ENCODE results near the gene SETD1A.
A peak's percentile ranks its signal among the peaks of the same experiment; 100 is the strongest.

The SETD1A gene

DNA sequence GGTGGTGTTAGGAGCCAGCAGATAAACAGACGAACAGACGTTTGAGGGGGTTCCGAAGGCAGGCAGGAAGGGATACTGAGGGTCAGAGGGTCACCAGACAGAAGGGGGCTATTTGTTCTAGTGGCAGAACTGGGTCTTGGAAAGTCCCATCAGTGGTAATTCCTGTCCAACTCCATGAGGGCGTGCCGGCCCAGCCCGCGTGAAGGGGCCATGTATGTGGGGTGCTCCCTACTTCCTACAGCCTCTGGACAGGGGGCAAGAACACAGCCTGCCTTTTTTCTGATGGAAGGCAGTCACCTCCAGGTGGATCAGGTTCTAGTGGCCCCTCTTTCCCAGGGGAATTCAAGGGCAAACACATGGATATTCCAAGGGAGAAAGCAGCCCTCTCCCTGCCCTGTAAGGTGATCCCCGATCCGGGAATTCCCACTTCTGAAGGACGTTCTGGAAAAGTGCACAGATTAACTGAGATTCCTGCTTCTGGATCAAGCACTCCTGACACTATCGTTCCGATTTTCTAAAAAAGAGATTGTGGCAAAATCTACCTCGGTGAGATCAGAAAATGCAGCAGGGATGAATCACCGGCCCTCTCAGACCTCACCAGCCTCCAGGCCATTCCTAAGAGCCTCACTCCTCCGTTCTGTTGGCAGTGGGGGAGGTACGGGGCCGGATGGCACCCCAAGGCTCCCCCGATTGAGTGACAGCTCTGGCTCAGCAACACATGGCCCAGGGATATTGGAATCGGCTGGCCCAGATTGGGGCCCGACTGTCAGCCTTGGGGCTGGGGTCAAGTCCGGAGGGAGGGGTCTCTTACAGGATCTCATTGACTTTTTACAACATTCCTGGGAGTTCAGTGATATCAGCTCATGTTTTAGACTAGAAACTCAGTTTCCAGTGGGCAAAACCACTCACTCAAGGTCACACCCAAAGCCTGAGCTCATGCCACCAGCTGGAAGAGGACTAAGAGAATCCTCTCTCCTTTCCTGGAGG lies 40.5 kb downstream of the SETD1A start:
- H3K27ac ChIP-seq (ENCODE audit: insufficient read depth, low read length, poor library complexity, severe bottlenecking), result no peak overlapping the region
- no peak for DNase-seq
- no peaks in the 10 kb centered on the region for H3K27me3 ChIP-seq (replicated peaks; ENCODE audit: control insufficient read depth, insufficient read depth, low read length, poor library complexity, severe bottlenecking)
- H3K9me3 ChIP-seq (ENCODE audit: control insufficient read depth, low read length), result no peaks in the 10 kb centered on the region
- H3K4me3 ChIP-seq (ENCODE audit: insufficient read depth, low read depth, low read length, poor library complexity, severe bottlenecking), result peak overlapping the region; percentile 52
- H3K4me1 ChIP-seq (ENCODE audit: control insufficient read depth, insufficient read depth, low read length, poor library complexity, severe bottlenecking), result peaks cover 6% of the 10 kb centered on the region
- no peaks in the 10 kb centered on the region for H3K36me3 ChIP-seq (ENCODE audit: control insufficient read depth, insufficient read depth, low read length)

DNA sequence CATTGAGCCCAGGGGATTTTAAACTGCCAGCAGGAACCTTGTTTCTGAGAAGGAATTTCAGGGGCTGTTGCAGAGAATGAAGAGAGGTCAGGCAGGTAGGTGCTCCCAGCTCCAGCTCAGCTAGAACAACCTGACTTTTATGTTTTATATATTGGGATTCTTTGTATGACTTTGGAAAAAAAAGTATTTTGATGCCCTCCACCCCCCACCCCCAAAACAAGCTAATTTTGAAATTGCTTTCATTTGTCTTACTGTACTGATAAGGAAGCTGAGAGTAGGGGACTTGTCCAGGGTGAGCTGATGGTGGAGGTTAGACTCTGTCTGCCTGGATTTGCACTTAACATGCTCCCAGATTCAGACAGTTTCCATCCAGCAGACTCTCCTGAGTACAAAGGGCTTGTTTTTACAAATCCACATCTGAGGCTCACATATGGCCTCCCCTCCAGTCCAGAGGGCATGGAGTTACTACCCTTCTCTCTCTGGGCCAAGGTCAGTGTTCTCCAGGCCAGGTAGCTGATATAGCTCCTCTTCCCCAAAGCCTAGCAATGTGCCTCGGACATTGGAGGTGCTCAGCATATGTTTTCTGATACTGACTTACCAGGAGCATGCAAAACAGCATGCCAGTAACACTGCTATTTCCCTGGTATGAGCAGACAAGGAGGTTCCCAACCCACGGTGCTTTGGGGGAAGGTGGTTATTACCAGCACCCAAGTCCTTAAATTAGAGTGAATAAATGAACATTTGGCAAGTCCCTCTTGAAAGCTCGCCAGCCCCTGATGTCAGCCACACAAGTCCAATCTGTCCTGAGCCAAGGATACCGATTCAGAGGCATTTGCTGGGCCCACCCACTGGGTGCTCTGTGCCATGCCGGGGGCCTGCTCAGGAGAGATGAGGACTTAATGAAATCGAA lies 41.6 kb downstream of the SETD1A start:
- Histone ChIP-seq H3K4me3 (ENCODE audit: insufficient read depth, low read depth, low read length, poor library complexity, severe bottlenecking) (no peak overlapping the region), H3K4me1 (ENCODE audit: control insufficient read depth, insufficient read depth, low read length, poor library complexity, severe bottlenecking) (peaks cover 6% of the 10 kb centered on the region), H3K36me3 (ENCODE audit: control insufficient read depth, insufficient read depth, low read length) (no peaks in the 10 kb centered on the region), H3K27ac (ENCODE audit: insufficient read depth, low read length, poor library complexity, severe bottlenecking) (no peak overlapping the region), H3K9me3 (ENCODE audit: control insufficient read depth, low read length) (no peaks in the 10 kb centered on the region), H3K27me3 (replicated peaks; ENCODE audit: control insufficient read depth, insufficient read depth, low read length, poor library complexity, severe bottlenecking) (no peaks in the 10 kb centered on the region)
- DNase-seq, result no peak

DNA sequence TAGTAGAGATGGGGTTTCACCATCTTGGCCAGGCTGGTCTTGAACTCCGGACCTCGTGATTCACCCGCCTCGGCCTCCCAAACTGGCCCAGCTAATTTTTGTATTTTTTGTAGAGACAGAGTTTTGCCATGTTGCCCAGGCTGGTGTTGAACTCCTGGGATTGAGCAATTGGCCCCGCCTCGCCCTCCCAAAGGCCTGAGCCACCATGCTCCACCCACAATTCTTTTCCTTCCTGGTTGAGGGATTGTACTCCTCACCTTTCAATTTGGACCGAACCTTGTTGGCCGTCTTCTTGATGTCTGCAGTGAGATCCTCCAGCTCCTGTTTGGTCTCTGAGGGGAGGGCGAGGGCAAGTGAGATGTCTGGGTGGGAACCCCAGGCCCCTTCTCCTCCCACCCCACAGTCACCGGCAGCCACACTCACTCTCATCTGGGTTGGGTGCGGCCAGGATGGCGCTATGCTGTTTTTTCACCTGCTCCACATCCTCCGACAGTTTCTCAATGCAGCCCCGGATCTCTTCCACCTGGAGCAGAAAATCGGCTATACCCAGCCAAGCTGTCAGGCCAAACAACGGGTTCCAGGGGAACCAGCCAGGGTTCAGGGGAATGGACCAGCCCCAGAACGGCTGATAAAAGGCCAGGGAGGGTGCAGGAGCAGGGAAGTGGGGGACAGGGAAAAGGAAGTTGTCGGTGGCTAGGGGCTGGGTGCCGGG lies 43.3 kb downstream of the SETD1A start:
- Histone ChIP-seq H3K9me3 (ENCODE audit: control insufficient read depth, low read length) (no peaks in the 10 kb centered on the region), H3K4me1 (ENCODE audit: control insufficient read depth, insufficient read depth, low read length, poor library complexity, severe bottlenecking) (peaks cover 6% of the 10 kb centered on the region), H3K36me3 (ENCODE audit: control insufficient read depth, insufficient read depth, low read length) (no peaks in the 10 kb centered on the region), H3K27me3 (replicated peaks; ENCODE audit: control insufficient read depth, insufficient read depth, low read length, poor library complexity, severe bottlenecking) (no peaks in the 10 kb centered on the region), H3K4me3 (ENCODE audit: insufficient read depth, low read depth, low read length, poor library complexity, severe bottlenecking) (no peak overlapping the region), H3K27ac (ENCODE audit: insufficient read depth, low read length, poor library complexity, severe bottlenecking) (no peak overlapping the region)
- no peak for DNase-seq

DNA sequence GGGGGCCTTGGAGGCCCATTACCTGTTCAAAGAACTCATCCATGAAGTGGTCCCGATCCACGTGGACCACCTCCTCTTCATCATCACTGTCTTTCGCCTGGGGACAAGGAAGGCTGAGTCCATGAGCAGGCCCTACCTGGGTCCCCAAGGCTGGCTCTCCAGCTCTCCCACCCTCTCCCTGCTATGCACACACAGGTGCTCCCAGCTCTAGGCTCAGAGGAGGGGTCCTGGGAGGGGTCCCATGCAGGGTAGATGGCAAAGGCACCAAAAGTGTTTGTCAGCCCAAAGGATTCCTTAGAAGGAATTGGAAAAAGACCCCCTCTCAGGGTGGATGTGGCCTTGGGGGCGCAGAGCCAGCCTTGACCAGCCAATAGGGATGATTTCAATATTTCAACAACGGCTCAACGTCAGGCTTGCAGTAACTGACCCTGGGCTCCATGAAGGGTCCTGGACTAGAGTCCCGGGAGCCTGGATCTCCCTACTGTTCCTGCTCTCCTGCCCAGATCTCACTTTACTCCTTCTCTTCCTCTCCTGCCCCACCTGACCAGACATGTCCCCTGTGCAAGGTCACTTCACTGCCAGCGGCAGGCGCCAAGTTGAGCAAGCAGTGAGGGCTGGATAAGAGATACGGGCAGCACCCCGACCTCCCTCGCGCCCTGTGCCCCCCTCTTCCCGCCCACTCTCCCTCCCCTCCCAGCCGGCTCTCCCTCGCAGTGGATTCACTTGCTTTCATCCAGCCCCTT lies 44.1 kb downstream of the SETD1A start:
- Histone ChIP-seq H3K4me1 (ENCODE audit: control insufficient read depth, insufficient read depth, low read length, poor library complexity, severe bottlenecking) (peaks cover 3% of the 10 kb centered on the region), H3K27me3 (replicated peaks; ENCODE audit: control insufficient read depth, insufficient read depth, low read length, poor library complexity, severe bottlenecking) (no peaks in the 10 kb centered on the region), H3K36me3 (ENCODE audit: control insufficient read depth, insufficient read depth, low read length) (no peaks in the 10 kb centered on the region), H3K27ac (ENCODE audit: insufficient read depth, low read length, poor library complexity, severe bottlenecking) (no peak overlapping the region), H3K9me3 (ENCODE audit: control insufficient read depth, low read length) (no peaks in the 10 kb centered on the region), H3K4me3 (ENCODE audit: insufficient read depth, low read depth, low read length, poor library complexity, severe bottlenecking) (no peak overlapping the region)
- DNase-seq, result no peak

DNA sequence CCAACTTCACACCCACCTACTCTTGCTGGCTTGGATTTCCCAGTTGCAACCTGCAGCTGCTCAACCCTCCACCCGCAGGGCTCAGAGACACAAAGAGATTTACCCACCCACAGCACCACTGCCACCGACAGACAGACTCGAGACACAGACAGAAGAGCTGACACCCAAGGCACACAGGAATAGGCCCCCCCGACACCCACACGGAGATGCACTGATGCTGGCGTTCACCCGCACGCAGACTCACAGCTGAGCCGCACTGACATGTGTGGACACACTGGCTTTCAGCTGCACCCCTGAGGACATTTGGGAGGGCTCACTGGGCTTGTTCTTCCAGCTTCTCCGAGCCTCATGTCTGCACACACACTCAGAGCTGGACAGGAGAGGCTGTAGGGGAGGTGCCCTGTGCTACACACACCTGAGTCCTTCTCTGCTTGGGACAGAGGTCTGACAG lies 44.7 kb downstream of the SETD1A start:
- no peak for DNase-seq
- Histone ChIP-seq H3K4me3 (ENCODE audit: insufficient read depth, low read depth, low read length, poor library complexity, severe bottlenecking) (no peak overlapping the region), H3K27ac (ENCODE audit: insufficient read depth, low read length, poor library complexity, severe bottlenecking) (no peak overlapping the region), H3K9me3 (ENCODE audit: control insufficient read depth, low read length) (no peaks in the 10 kb centered on the region), H3K27me3 (replicated peaks; ENCODE audit: control insufficient read depth, insufficient read depth, low read length, poor library complexity, severe bottlenecking) (no peaks in the 10 kb centered on the region), H3K36me3 (ENCODE audit: control insufficient read depth, insufficient read depth, low read length) (no peaks in the 10 kb centered on the region), H3K4me1 (ENCODE audit: control insufficient read depth, insufficient read depth, low read length, poor library complexity, severe bottlenecking) (no peaks in the 10 kb centered on the region)

DNA sequence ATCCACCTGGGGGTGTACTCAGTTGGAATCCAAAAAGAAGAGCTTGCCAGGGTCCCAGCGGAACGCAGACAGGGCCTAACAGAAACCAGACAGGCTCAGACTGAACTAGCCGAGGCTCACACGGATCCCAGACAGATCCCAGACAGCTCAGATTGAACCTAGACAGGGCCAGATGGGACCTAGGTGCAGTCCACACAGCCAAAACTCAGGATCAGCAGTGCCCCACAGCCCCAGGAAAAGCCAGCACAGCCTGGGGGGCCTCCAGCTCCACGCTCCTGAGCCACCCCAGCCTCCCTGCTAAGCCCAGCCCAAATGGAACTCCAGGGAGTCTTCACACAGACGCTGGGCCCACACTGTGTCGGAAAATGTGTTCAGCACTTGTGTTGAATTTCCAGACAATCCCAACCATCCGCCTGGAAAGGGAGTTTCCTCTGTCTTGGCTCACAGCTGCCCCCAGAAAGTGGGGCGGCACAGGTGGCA lies 45.3 kb downstream of the SETD1A start:
- H3K4me1 ChIP-seq (ENCODE audit: control insufficient read depth, insufficient read depth, low read length, poor library complexity, severe bottlenecking), result no peaks in the 10 kb centered on the region
- no peak for DNase-seq
- no peaks in the 10 kb centered on the region for H3K27me3 ChIP-seq (replicated peaks; ENCODE audit: control insufficient read depth, insufficient read depth, low read length, poor library complexity, severe bottlenecking)
- H3K27ac ChIP-seq (ENCODE audit: insufficient read depth, low read length, poor library complexity, severe bottlenecking), result no peak overlapping the region
- no peaks in the 10 kb centered on the region for H3K9me3 ChIP-seq (ENCODE audit: control insufficient read depth, low read length)
- no peaks in the 10 kb centered on the region for H3K36me3 ChIP-seq (ENCODE audit: control insufficient read depth, insufficient read depth, low read length)
- no peak overlapping the region for H3K4me3 ChIP-seq (ENCODE audit: insufficient read depth, low read depth, low read length, poor library complexity, severe bottlenecking)

DNA sequence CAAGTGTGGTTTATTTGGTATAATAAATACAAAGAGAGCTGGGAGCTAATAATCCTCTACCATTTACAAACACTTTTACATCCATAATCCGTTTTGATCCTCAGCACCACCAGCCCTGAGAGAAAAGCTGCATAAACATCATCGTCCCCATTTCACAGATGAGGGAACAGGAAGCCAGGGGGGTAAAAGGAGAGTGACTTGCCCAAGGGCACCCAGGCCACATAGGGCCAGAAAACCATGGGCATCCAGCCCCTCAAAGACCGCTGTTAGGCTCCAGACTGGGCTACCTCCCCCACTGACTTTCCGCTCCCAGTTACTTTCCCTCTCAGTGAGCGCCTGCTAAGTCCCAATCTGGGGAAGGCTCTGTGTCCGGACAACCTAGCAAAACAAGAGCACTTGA lies 46.2 kb downstream of the SETD1A start:
- no peak for DNase-seq
- Histone ChIP-seq H3K27ac (ENCODE audit: insufficient read depth, low read length, poor library complexity, severe bottlenecking) (no peak overlapping the region), H3K4me1 (ENCODE audit: control insufficient read depth, insufficient read depth, low read length, poor library complexity, severe bottlenecking) (no peaks in the 10 kb centered on the region), H3K9me3 (ENCODE audit: control insufficient read depth, low read length) (no peaks in the 10 kb centered on the region), H3K27me3 (replicated peaks; ENCODE audit: control insufficient read depth, insufficient read depth, low read length, poor library complexity, severe bottlenecking) (no peaks in the 10 kb centered on the region), H3K4me3 (ENCODE audit: insufficient read depth, low read depth, low read length, poor library complexity, severe bottlenecking) (no peak overlapping the region), H3K36me3 (ENCODE audit: control insufficient read depth, insufficient read depth, low read length) (no peaks in the 10 kb centered on the region)

DNA sequence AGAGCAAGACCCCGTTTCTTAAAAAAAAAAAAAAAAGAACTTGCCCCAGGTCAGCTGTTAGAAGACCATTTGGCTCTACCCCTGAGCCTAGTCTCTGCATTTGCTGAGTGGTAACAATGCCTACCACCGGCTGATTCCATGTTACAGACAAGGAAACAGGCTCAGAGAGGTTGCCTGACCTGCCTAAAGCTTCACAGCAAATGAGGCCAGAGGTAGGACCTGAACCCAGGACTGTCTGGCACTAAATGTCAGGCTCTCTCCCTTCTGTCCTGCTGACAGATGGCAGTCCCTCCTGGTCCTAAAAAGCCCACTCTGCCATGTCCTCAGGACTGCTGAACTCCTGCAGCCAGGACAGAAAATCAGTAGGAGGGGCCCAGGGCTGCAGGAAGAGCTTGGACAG lies 47.1 kb downstream of the SETD1A start:
- no peaks in the 10 kb centered on the region for H3K4me1 ChIP-seq (ENCODE audit: control insufficient read depth, insufficient read depth, low read length, poor library complexity, severe bottlenecking)
- no peak overlapping the region for H3K27ac ChIP-seq (ENCODE audit: insufficient read depth, low read length, poor library complexity, severe bottlenecking)
- H3K27me3 ChIP-seq (replicated peaks; ENCODE audit: control insufficient read depth, insufficient read depth, low read length, poor library complexity, severe bottlenecking), result no peaks in the 10 kb centered on the region
- no peak overlapping the region for H3K4me3 ChIP-seq (ENCODE audit: insufficient read depth, low read depth, low read length, poor library complexity, severe bottlenecking)
- DNase-seq, result no peak
- no peaks in the 10 kb centered on the region for H3K9me3 ChIP-seq (ENCODE audit: control insufficient read depth, low read length)
- no peaks in the 10 kb centered on the region for H3K36me3 ChIP-seq (ENCODE audit: control insufficient read depth, insufficient read depth, low read length)
